ENCODE results near the gene RNF208.

GRCh38 chr9:137188086-137188489, 34.0 kb downstream of the RNF208 start:
- TF ChIP-seq CTCF (IDR thresholded peaks at IDR 0.05) = no peak
- no peak for TF ChIP-seq EP300 (IDR thresholded peaks at IDR 0.05; ENCODE audit: borderline replicate concordance in 1 of 2, low read depth in 1 of 2, low read length in 1 of 2)
- no peak for TF ChIP-seq CHD2 (IDR thresholded peaks at IDR 0.05; ENCODE audit: low read length, partially characterized antibody)

Data from SK-N-SH (cell line).